Measurements from ENCODE around the gene WSCD2. TPM values are rescaled to one million over a fixed set of nuclear protein-coding genes. Genes with fewer than 3 reads are reported as not detected.

Gene WSCD2
- polyA plus RNA-seq, 1 of the 3 experiments (the other 2 are of a cell fraction) = 0.03 TPM

- Histone ChIP-seq H3K9me3 (no peaks in the 10 kb centered on the region), H3K27me3 (ENCODE audit: insufficient read depth) (no peaks in the 10 kb centered on the region), H3K36me3 (replicated peaks in 1 of 2; ENCODE audit: control insufficient read depth in 1 of 2, insufficient read depth in 2 of 2, low read length in 1 of 2) (no peaks in the 10 kb centered on the region), H2AFZ (ENCODE audit: low read depth) (no peak overlapping the region), H3F3A (replicated peaks; ENCODE audit: insufficient read depth) (no peaks in the 10 kb centered on the region), H3K4me3 (ENCODE audit: low read depth in 2 of 2, low read length in 1 of 2) (no peak overlapping the region), H3K4me2 (no peak overlapping the region), H4K20me1 (ENCODE audit: insufficient read depth) (no peaks in the 10 kb centered on the region), H3K9me2 (no peaks in the 10 kb centered on the region), H3K9ac (no peak overlapping the region), H3K4me1 (ENCODE audit: control insufficient read depth in 1 of 2, insufficient read depth in 2 of 2, low read depth in 1 of 2, low read length in 1 of 2) (peaks cover 0 to 11% of the 10 kb centered on the region in 2 experiments; a peak in 1 of 4 replicates), H3K79me2 (ENCODE audit: insufficient read depth) (no peaks in the 10 kb centered on the region), H3K27ac (ENCODE audit: low read depth in 2 of 2, low read length in 1 of 2) (no peak overlapping the region)
- CTCF ChIA-PET = interaction anchor here (1.3 to 3.5 kb wide), 7 partner anchors 12 to 338 kb away, joined by 3 to 13 read pairs (median 7); no protein-coding TSS in a partner anchor
- no peak for DNase-seq
- no peak for TF ChIP-seq USF2 (IDR thresholded peaks at IDR 0.05; ENCODE audit: borderline replicate concordance, low read depth, low read length)
- no peak for TF ChIP-seq TAF1 (IDR thresholded peaks at IDR 0.05; ENCODE audit: borderline replicate concordance, low read depth, low read length)
- TF ChIP-seq FOXM1 (IDR thresholded peaks at IDR 0.05; ENCODE audit: low read depth) = no peak
- no peak for TF ChIP-seq CHD2 (IDR thresholded peaks at IDR 0.05; ENCODE audit: low read length, partially characterized antibody)
- no peak for TF ChIP-seq TCF12 (IDR thresholded peaks at IDR 0.05)
- TF ChIP-seq, protein P1, sequence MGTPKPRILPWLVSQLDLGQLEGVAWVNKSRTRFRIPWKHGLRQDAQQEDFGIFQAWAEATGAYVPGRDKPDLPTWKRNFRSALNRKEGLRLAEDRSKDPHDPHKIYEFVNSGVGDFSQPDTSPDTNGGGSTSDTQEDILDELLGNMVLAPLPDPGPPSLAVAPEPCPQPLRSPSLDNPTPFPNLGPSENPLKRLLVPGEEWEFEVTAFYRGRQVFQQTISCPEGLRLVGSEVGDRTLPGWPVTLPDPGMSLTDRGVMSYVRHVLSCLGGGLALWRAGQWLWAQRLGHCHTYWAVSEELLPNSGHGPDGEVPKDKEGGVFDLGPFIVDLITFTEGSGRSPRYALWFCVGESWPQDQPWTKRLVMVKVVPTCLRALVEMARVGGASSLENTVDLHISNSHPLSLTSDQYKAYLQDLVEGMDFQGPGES (IDR thresholded peaks at IDR 0.05; ENCODE audit: low read depth, low read length) = no peak
- no peak for TF ChIP-seq RFX5 (IDR thresholded peaks at IDR 0.05; ENCODE audit: low read length)
- TF ChIP-seq, protein P2, sequence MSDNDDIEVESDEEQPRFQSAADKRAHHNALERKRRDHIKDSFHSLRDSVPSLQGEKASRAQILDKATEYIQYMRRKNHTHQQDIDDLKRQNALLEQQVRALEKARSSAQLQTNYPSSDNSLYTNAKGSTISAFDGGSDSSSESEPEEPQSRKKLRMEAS (IDR thresholded peaks at IDR 0.05; ENCODE audit: low read depth) = no peak
- no peak for TF ChIP-seq FOSL2 (IDR thresholded peaks at IDR 0.05; ENCODE audit: borderline replicate concordance, low read depth)
- no peak for TF ChIP-seq SMC3 (IDR thresholded peaks at IDR 0.05; ENCODE audit: low read depth, low read length)
- no peak for TF ChIP-seq SIN3A (IDR thresholded peaks at IDR 0.05; ENCODE audit: borderline replicate concordance, low read depth, low read length)
- TF ChIP-seq GATA2 (CRISPR knock-in tag; IDR thresholded peaks at IDR 0.05) = no peak
- no peak for TF ChIP-seq RCOR1 (IDR thresholded peaks at IDR 0.05; ENCODE audit: low read length)
- TF ChIP-seq EZH2phosphoT487 (IDR thresholded peaks at IDR 0.05; ENCODE audit: borderline replicate concordance, low read depth) = no peak
- TF ChIP-seq NFIC (IDR thresholded peaks at IDR 0.05; ENCODE audit: borderline replicate concordance) = no peak
- no peak for TF ChIP-seq EP300 (IDR thresholded peaks at IDR 0.05; ENCODE audit: borderline replicate concordance in 1 of 2, low read depth in 1 of 2, low read length in 1 of 2)
- no peak for TF ChIP-seq RAD21 (IDR thresholded peaks at IDR 0.05; ENCODE audit: low read length)
- TF ChIP-seq MXI1 (IDR thresholded peaks at IDR 0.05; ENCODE audit: low read depth, low read length) = no peak
- no peak for TF ChIP-seq RXRA (IDR thresholded peaks at IDR 0.05; ENCODE audit: borderline replicate concordance, low read depth)
- POLR2A ChIA-PET = no interaction called here
- WGBS (ENCODE audit: low lambda C conversion rate) = 23% methylated on average over 6 of the region's 6 CpGs
These were observed 44.8 kb downstream of the WSCD2 start for GRCh38 chr12:108173892-108174291.

Measured in SK-N-SH (cell line).